Chondrocyte (in vitro differentiated cells): ENCODE measurements around the gene SCUBE1. TPM values are rescaled to one million over a fixed set of nuclear protein-coding genes. Genes with fewer than 3 reads are reported as not detected.

Experiments
- DNase-seq: peaks from one replicate; pipeline ENCODE4 v3.0.0; 2021; ENCODE audit warnings: mixed read lengths, low spot score
- H3K27ac Mint-ChIP-seq: one replicate; pipeline ENCODE4 v1.8.0; 2021; ENCODE audit warnings: mild to moderate bottlenecking, moderate library complexity, mixed read lengths; ENCODE audit not compliant: unreplicated experiment
- H3K27me3 Mint-ChIP-seq: 2 replicates; pipeline ENCODE4 v1.8.0; 2021; ENCODE audit warnings: low read depth, mixed read lengths
- H3K36me3 Mint-ChIP-seq: 2 replicates; pipeline ENCODE4 v1.8.0; 2021; ENCODE audit warnings: low read depth, mixed read lengths
- H3K4me1 Mint-ChIP-seq: 2 replicates; pipeline ENCODE4 v1.8.0; 2021; ENCODE audit warnings: low read depth, mild to moderate bottlenecking, mixed read lengths
- H3K4me3 Mint-ChIP-seq: one replicate; pipeline ENCODE4 v1.8.0; 2021; ENCODE audit warnings: mild to moderate bottlenecking, moderate library complexity, mixed read lengths; ENCODE audit not compliant: unreplicated experiment
- H3K9me3 Mint-ChIP-seq: 2 replicates; pipeline ENCODE4 v1.8.0; 2021; ENCODE audit warnings: low read depth, mixed read lengths
- CTCF ChIP-seq: fragments of 200-600 bp; sonication (generic); IDR thresholded peaks from 2 replicates; pipeline ENCODE4 v1.5.0; 2021; ENCODE audit warnings: antibody characterized with exemption, mild to moderate bottlenecking, moderate library complexity
- total RNA-seq: library from RNA; stranded (reverse); gene quantifications from 3 replicates; pipeline ENCODE4 v1.2.1, GENCODE V29; 2021

SCUBE1 gene
- total RNA-seq, 1 donor from 2014 or later, result 3.2 TPM

DNA sequence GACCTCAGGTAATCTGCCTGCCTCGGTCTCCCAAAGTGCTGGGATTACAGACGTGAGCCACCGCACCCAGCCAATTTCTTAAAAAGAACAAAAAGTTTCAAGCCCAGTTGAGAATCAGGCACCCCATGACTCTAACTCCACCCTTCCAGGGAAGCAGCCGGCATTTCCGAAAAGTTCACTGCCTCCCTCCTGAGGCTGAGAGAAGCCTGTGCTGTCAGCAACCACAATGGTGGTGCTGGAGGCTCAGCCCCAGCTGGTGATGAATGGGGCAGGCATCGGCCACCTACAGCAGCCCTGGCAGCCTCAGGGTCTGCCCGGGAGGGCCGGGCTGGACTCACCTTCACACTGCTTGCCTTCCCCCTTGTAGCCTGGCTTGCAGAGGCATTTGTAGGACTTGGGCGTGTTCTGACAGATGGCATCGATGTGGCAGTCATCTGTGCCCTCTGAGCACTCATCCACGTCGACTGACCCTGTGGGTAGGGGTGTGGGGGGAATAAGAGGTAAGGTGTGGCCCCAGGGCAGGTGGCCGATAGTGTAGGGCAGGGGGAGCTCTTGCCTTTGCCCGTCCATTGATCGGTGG is 4.3 kb downstream of the SCUBE1 start:
- Mint-ChIP-seq H3K27me3 (peaks cover 47% of the 10 kb centered on the region), H3K4me1 (peaks cover 4% of the 10 kb centered on the region), H3K36me3 (no peaks in the 10 kb centered on the region), H3K27ac (no peak overlapping the region), H3K4me3 (no peak overlapping the region), H3K9me3 (no peaks in the 10 kb centered on the region)
- TF ChIP-seq CTCF, result no peak
- DNase-seq, result no peak

DNA sequence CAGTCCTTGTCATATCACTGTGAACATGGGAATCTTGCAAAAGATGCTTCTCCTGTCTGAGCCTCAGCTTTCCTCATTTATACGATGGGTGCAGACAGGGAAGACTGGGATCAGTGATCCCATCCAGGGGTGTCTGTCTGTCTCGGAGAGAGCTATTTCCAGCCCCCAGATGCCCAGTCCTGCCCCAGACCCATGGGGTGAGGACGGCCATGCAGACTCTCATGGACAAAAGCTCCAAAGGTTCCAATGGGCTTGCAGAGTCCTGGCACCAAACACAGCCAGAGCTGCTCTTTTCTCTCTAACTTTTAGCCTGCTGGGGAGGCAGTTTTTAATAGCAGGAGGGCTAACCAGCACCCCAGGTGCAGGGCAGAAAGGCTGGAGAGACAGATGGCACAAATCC is 5.2 kb downstream of the SCUBE1 start:
- H3K36me3 Mint-ChIP-seq, result no peaks in the 10 kb centered on the region
- no peak overlapping the region for H3K4me3 Mint-ChIP-seq
- H3K27me3 Mint-ChIP-seq, result peaks cover 53% of the 10 kb centered on the region
- no peak for TF ChIP-seq CTCF
- DNase-seq, result no peak
- H3K4me1 Mint-ChIP-seq, result peaks cover 4% of the 10 kb centered on the region
- no peak overlapping the region for H3K27ac Mint-ChIP-seq
- H3K9me3 Mint-ChIP-seq, result no peaks in the 10 kb centered on the region

- no peaks in the 10 kb centered on the region for H3K9me3 Mint-ChIP-seq
- peaks cover 54% of the 10 kb centered on the region for H3K27me3 Mint-ChIP-seq
- DNase-seq, result no peak
- no peaks in the 10 kb centered on the region for H3K36me3 Mint-ChIP-seq
- H3K27ac Mint-ChIP-seq, result no peak overlapping the region
- H3K4me1 Mint-ChIP-seq, result peaks cover 2% of the 10 kb centered on the region
- TF ChIP-seq CTCF, result no peak
- H3K4me3 Mint-ChIP-seq, result no peak overlapping the region
Measured at GRCh38 chr22:43337385-43337784, 5.8 kb downstream of the SCUBE1 start.

GRCh38 chr22:43334378-43334777 is 8.8 kb downstream of the SCUBE1 start:
- Mint-ChIP-seq H3K27me3 (peaks cover 30% of the 10 kb centered on the region), H3K36me3 (no peaks in the 10 kb centered on the region), H3K27ac (no peak overlapping the region), H3K9me3 (no peaks in the 10 kb centered on the region), H3K4me1 (no peaks in the 10 kb centered on the region), H3K4me3 (no peak overlapping the region)
- no peak for TF ChIP-seq CTCF
- no peak for DNase-seq

DNA sequence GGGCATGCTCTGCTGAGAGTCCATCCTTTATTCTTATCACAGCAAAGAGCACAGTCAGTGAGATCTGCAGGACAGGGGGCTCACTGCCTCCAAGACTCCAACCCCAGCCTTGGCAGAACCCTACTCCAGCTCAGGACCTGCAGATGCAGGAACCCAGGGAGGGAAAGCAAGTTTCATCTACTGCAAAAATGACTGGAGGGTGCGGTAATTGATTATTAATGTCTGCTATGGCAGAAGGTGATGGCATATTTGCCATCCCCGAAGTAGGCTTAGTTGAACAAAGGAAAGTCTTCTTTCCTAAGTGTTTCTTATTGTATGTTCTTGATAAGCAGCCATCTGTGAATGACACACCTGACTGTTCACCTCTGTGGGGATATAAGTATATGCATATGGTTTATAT is 9.2 kb downstream of the SCUBE1 start:
- H3K9me3 Mint-ChIP-seq, result no peaks in the 10 kb centered on the region
- no peaks in the 10 kb centered on the region for H3K4me1 Mint-ChIP-seq
- H3K27ac Mint-ChIP-seq, result no peak overlapping the region
- H3K27me3 Mint-ChIP-seq, result peaks cover 26% of the 10 kb centered on the region
- H3K36me3 Mint-ChIP-seq, result no peaks in the 10 kb centered on the region
- no peak for DNase-seq
- H3K4me3 Mint-ChIP-seq, result no peak overlapping the region
- TF ChIP-seq CTCF, result no peak
